ENCODE measurements around the gene PRKX.
"Not testable (repeated sequence)": the region's sequence is repeated elsewhere in the genome, so short reads cannot be mapped to it uniquely, and the experiment has no call there.

DNA sequence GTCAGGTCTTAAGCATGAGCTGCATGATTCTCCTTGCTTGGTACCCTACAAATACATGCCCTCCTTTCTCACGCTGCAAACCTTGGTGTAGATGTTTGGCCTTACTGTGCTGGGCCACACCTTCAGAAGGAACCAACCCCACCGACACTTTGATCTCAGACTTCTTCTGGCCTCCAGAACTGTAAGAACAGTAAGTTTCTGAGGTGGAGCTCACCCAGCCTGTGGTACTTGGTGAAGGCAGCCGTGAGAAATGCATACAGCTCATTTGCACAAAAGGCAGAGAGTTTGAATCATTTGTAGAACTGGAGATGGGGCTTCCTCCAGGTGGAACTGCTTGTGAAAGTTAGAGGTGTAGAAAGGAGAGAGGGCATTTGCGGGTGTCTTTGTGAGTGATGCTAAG is 21.0 kb upstream of the PRKX start:
- not testable (repeated sequence) for TF ChIP-seq ZBTB1 (tag by site-specific recombination; IDR thresholded peaks at IDR 0.05); ZNF112 (tag by site-specific recombination; IDR thresholded peaks at IDR 0.05); ZBTB8A (tag by site-specific recombination; IDR thresholded peaks at IDR 0.05); KLF10 (tag by site-specific recombination; IDR thresholded peaks at IDR 0.05); ZNF2 (tag by site-specific recombination; IDR thresholded peaks at IDR 0.05); KLF9 (tag by site-specific recombination; IDR thresholded peaks at IDR 0.05; ENCODE audit: low read depth)
- TF ChIP-seq, protein P1, sequence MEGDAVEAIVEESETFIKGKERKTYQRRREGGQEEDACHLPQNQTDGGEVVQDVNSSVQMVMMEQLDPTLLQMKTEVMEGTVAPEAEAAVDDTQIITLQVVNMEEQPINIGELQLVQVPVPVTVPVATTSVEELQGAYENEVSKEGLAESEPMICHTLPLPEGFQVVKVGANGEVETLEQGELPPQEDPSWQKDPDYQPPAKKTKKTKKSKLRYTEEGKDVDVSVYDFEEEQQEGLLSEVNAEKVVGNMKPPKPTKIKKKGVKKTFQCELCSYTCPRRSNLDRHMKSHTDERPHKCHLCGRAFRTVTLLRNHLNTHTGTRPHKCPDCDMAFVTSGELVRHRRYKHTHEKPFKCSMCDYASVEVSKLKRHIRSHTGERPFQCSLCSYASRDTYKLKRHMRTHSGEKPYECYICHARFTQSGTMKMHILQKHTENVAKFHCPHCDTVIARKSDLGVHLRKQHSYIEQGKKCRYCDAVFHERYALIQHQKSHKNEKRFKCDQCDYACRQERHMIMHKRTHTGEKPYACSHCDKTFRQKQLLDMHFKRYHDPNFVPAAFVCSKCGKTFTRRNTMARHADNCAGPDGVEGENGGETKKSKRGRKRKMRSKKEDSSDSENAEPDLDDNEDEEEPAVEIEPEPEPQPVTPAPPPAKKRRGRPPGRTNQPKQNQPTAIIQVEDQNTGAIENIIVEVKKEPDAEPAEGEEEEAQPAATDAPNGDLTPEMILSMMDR (tag by site-specific recombination; IDR thresholded peaks at IDR 0.05): not testable (repeated sequence)
